ENCODE data around the gene TEX2. TPM values are rescaled to one million over a fixed set of nuclear protein-coding genes. Genes with fewer than 3 reads are reported as not detected.

TEX2 gene
- total and polyA plus RNA-seq, 2 donors (not counting 3 experiments of a cell fraction or from before 2014, with no cell fraction given) = 13.3 to 25.8 TPM

GRCh38 chr17:64214950-64215349 lies 48.1 kb downstream of the TEX2 start:
- Histone ChIP-seq H3K79me2 (ENCODE audit: control insufficient read depth, insufficient read depth, low read length) (no peaks in the 10 kb centered on the region), H4K20me1 (replicated peaks; ENCODE audit: control insufficient read depth, extremely low read depth, insufficient read depth, low read length) (no peaks in the 10 kb centered on the region), H3K9me3 (replicated peaks; ENCODE audit: control insufficient read depth, insufficient read depth, low read length) (no peaks in the 10 kb centered on the region), H3K36me3 (ENCODE audit: control insufficient read depth in 2 of 2, extremely low read depth in 1 of 2, insufficient read depth in 2 of 2, low read length in 2 of 2) (peaks cover 5 to 10% of the 10 kb centered on the region in 2 experiments), H3K4me3 (replicated peaks in 1 of 3; ENCODE audit: insufficient read depth in 1 of 3, low read depth in 1 of 3, low read length in 3 of 3) (no peak overlapping the region), H2AFZ (ENCODE audit: low read depth, low read length) (no peak overlapping the region), H3K4me1 (ENCODE audit: control insufficient read depth, extremely low read depth, insufficient read depth, low read length) (peaks cover 28% of the 10 kb centered on the region), H3K27ac (ENCODE audit: insufficient read depth, low read depth, low read length) (no peak overlapping the region), H3K9ac (replicated peaks; ENCODE audit: extremely low read depth, insufficient read depth, low read length) (no peak overlapping the region), H3K9me1 (replicated peaks; ENCODE audit: control insufficient read depth, extremely low read depth, insufficient read depth, low read length) (no peaks in the 10 kb centered on the region), H3K27me3 (ENCODE audit: control insufficient read depth in 2 of 2, insufficient read depth in 2 of 2, low read length in 2 of 2) (no peaks in the 10 kb centered on the region), H3K4me2 (ENCODE audit: insufficient read depth, low read length) (no peak overlapping the region)
- ChIA-PET POLR2A (no interaction called here), CTCF (interaction anchor here (0.9 to 3.4 kb wide), 4 partner anchors 8 to 67 kb away, joined by 3 to 12 read pairs (median 6); no protein-coding TSS in a partner anchor)
- intact Hi-C loops (cut with micrococcal nuclease) = loop anchor here (2.0 kb wide), 1 partner anchor 68 kb away; no protein-coding TSS in a partner anchor
- FAIRE-seq (no peak), DNase-seq (ENCODE audit: low read depth, low spot score) (no peak)
- dilution Hi-C loops (cut with MboI; ENCODE audit: extremely low pct_ligation_motif_present, low sequenced_read_pairs) = no loop called here
- TF ChIP-seq EZH2 (IDR thresholded peaks at IDR 0.05; ENCODE audit: borderline replicate concordance, low read depth, low read length, severe bottlenecking) = no peak
- no peak for TF ChIP-seq CTCF (IDR thresholded peaks at IDR 0.05; ENCODE audit: extremely low read depth in 1 of 2, insufficient read depth in 1 of 2, low read depth in 1 of 2, low read length in 2 of 2)
- TF ChIP-seq MAX (IDR thresholded peaks at IDR 0.05; ENCODE audit: insufficient read depth, insufficient read length) = no peak
- TF ChIP-seq JUN (IDR thresholded peaks at IDR 0.05; ENCODE audit: borderline replicate concordance, insufficient read depth, insufficient read length, low read depth) = no peak
- no peak for TF ChIP-seq FOS (IDR thresholded peaks at IDR 0.05; ENCODE audit: borderline replicate concordance, insufficient read depth, low read length)
- TF ChIP-seq GATA2 (IDR thresholded peaks at IDR 0.05; ENCODE audit: insufficient read depth, insufficient read length, low read depth, low read length) = no peak
- no peak for TF ChIP-seq POLR2AphosphoS5 (IDR thresholded peaks at IDR 0.05; ENCODE audit: insufficient read depth, low read depth, low read length)
- TF ChIP-seq POLR2A (IDR thresholded peaks at IDR 0.05; ENCODE audit: low read depth, low read length) = no peak
- no peak for TF ChIP-seq MYC (IDR thresholded peaks at IDR 0.05; ENCODE audit: low read depth, low read length)
- no TSS peak for BruUV-seq (replicated peaks)

All from endothelial cell of umbilical vein (primary cell).